GM12892 (cell line): ENCODE data around the gene CELF2.

ENCODE experiments used
- POLR2A ChIP-seq: IDR thresholded peaks from 2 replicates; pipeline ENCODE4 v1.6.1; 2011; ENCODE audit warnings: low read depth, low read length, control low read depth
- POLR2AphosphoS5 ChIP-seq: IDR thresholded peaks from 2 replicates; pipeline ENCODE4 v1.6.1; 2011; ENCODE audit warnings: low read depth, low read length, control low read depth
- TAF1 ChIP-seq: IDR thresholded peaks from 2 replicates; pipeline ENCODE4 v1.6.1; 2011; ENCODE audit warnings: low read depth, mild to moderate bottlenecking, control low read depth, low read length, borderline replicate concordance

GRCh38 chr10:11215471-11215870 is 197.8 kb downstream of the CELF2 start:
- TF ChIP-seq POLR2AphosphoS5 (no peak), TAF1 (no peak), POLR2A (no peak)
